Measurements from ENCODE around the gene PAFAH1B2.
"Not testable (repeated sequence)": the region's sequence is repeated elsewhere in the genome, so short reads cannot be mapped to it uniquely, and the experiment has no call there.

- not testable (repeated sequence) for TF ChIP-seq CTCF, EZH2phosphoT487, EZH2 (IDR thresholded peaks at IDR 0.05)
Measured at GRCh38 chr11:117207481-117207880, 63.4 kb downstream of the PAFAH1B2 start.
